ENCODE measurements around the gene MYL9. TPM values are rescaled to one million over a fixed set of nuclear protein-coding genes. Genes with fewer than 3 reads are reported as not detected.
A peak's percentile ranks its signal among the peaks of the same experiment; 100 is the strongest.

Gene MYL9
- total RNA-seq, 5 donors from 2014 or later (not counting 1 experiment from before 2014, with no cell fraction given) = 1.3 to 2.8 (median 1.7) TPM; not detected in 1

DNA sequence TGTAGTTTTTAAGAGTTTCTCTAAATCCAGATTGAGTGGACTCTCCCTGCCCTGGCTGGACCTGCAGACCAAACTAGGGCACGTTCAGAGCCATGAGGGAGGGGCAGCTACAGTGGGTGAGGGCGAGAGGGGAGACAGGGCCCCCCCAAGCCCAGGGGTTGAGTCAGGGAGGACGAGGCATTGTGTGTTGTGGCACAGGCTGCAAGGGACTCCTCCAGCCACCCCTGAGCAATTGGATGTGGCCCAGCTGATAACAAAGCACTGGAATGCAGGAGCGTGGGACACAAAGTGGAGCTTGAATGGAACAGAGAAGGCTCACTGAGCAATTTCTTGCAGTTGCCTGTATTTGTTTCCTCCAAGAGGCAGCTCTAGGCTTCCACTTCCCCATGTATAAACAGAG, 43.5 kb upstream of the MYL9 start:
- Histone ChIP-seq H3K27me3 (replicated peaks in 1 of 2; ENCODE audit: control insufficient read depth in 2 of 2, extremely low read depth in 1 of 2, insufficient read depth in 2 of 2, low read length in 1 of 2) (no peaks in the 10 kb centered on the region), H3K9me3 (no peaks in the 10 kb centered on the region), H3K36me3 (ENCODE audit: control insufficient read depth in 2 of 2, extremely low read depth in 1 of 2, insufficient read depth in 1 of 2, low read length in 1 of 2) (peaks cover 20 to 56% of the 10 kb centered on the region in 2 donors), H3K4me1 (ENCODE audit: control insufficient read depth in 1 of 2, extremely low read depth in 1 of 2, insufficient read depth in 2 of 2, low read length in 2 of 2) (peaks cover 1 to 13% of the 10 kb centered on the region in 2 experiments), H3K4me3 (ENCODE audit: control insufficient read depth in 1 of 2, extremely low read depth in 1 of 2, low read length in 1 of 2) (no peak overlapping the region), H3K27ac (ENCODE audit: low read length) (no peak overlapping the region)
- WGBS (ENCODE audit: insufficient coverage) = 93% methylated on average over 4 of the region's 4 CpGs
- Mint-ChIP-seq H3K9me3 (no peaks in the 10 kb centered on the region), H3K36me3 (peaks cover 19% of the 10 kb centered on the region), H3K4me3 (no peak overlapping the region), H3K27me3 (no peaks in the 10 kb centered on the region), H3K27ac (no peak overlapping the region), H3K4me1 (peaks cover 6 to 28% (median 18%) of the 10 kb centered on the region in 3 donors)
- no peak for ATAC-seq (replicated peaks in 1 of 4)
- POLR2A ChIA-PET = no interaction called here
- CTCF ChIA-PET = no interaction called here
- DNase-seq = no peak

DNA sequence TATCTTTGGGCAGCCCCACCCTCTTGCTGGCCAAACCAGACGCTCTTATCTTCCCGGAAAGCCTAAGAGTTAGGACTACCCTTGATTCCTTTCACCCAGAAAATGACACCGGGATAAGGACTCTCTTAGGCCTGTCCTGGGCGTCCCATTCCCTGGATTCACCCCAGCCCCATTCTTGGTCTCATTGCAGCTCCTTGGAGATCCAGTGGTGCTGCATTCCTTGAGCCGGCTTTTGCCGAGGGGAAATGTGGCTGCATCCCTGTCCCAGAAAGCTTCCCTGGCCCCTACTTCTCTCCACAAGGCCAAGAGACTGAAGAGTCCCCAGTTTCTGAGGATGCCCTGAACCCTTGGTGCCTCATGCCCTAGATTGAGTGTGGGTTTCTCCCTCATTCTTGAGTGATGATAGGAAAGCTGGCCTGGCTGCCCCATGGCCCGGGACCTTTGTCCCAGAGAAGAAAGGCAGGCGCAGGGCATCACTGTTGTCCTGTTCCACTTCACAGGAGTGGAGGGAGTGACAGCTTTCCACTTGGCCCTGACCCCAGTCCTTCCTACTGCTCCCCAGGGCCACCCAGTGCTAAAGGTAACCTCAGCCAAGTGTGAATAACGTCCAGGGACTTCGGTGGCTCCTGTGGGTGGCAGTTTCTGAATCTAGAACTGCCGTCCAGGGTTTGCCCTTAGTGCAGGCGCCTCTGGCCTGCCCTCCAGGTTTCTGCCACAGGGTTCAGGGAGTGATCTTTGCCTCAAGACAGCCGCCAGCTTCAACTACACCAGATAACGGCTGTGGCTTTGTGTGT, 42.7 kb upstream of the MYL9 start:
- ATAC-seq (replicated peaks in 1 of 4) = no peak
- Mint-ChIP-seq H3K9me3 (no peaks in the 10 kb centered on the region), H3K4me1 (peaks cover 6 to 23% (median 15%) of the 10 kb centered on the region in 3 donors), H3K4me3 (no peak overlapping the region), H3K27me3 (no peaks in the 10 kb centered on the region), H3K36me3 (peaks cover 23% of the 10 kb centered on the region), H3K27ac (no peak overlapping the region)
- peaks cover 20 to 60% of the 10 kb centered on the region in 2 donors for H3K36me3 ChIP-seq (ENCODE audit: control insufficient read depth in 2 of 2, extremely low read depth in 1 of 2, insufficient read depth in 1 of 2, low read length in 1 of 2)
- ChIA-PET CTCF (interaction anchor here in 1 of 2 donors (0.5 kb wide), 1 partner anchor 1332 kb away, joined by 4 read pairs; no protein-coding TSS in a partner anchor), POLR2A (no interaction called here)
- no peaks in the 10 kb centered on the region for H3K9me3 ChIP-seq
- no peak overlapping the region for H3K4me3 ChIP-seq (ENCODE audit: control insufficient read depth in 1 of 2, extremely low read depth in 1 of 2, low read length in 1 of 2)
- H3K4me1 ChIP-seq (ENCODE audit: control insufficient read depth in 1 of 2, extremely low read depth in 1 of 2, insufficient read depth in 2 of 2, low read length in 2 of 2) = peaks cover 0 to 5% of the 10 kb centered on the region in 2 experiments
- 90% methylated on average over 8 of the region's 14 CpGs for WGBS (ENCODE audit: insufficient coverage)
- no peak overlapping the region for H3K27ac ChIP-seq (ENCODE audit: low read length)
- no peaks in the 10 kb centered on the region for H3K27me3 ChIP-seq (replicated peaks in 1 of 2; ENCODE audit: control insufficient read depth in 2 of 2, extremely low read depth in 1 of 2, insufficient read depth in 2 of 2, low read length in 1 of 2)
- no peak for DNase-seq

DNA sequence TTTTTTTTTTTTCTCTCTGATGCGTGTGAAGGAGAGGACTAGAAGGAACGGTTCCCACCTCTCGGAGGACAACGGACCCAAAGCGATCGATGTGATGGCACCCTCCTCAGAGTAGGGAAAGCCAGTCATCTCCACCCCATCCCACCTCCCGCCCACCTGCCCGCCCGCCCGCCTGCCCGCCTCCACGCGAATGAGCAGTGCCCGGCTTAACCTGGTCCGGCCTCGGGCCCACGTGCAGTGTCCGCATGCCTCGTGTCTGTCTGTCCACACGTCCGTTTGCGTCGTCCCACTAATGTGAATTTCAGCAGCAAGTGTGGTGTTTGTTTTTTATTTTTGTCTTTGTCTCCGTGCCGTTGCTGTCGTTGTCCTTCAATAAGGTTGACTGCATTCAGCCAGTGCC, 42.1 kb upstream of the MYL9 start:
- no peaks in the 10 kb centered on the region for H3K27me3 ChIP-seq (replicated peaks in 1 of 2; ENCODE audit: control insufficient read depth in 2 of 2, extremely low read depth in 1 of 2, insufficient read depth in 2 of 2, low read length in 1 of 2)
- peaks cover 6 to 17% (median 10%) of the 10 kb centered on the region in 3 donors for H3K4me1 Mint-ChIP-seq
- peak overlapping the region in 1 of 2 donors; percentile 32 for H3K27ac Mint-ChIP-seq
- H3K36me3 Mint-ChIP-seq = peaks cover 25% of the 10 kb centered on the region
- WGBS (ENCODE audit: insufficient coverage) = 94% methylated on average over 6 of the region's 26 CpGs
- H3K36me3 ChIP-seq (ENCODE audit: control insufficient read depth in 2 of 2, extremely low read depth in 1 of 2, insufficient read depth in 1 of 2, low read length in 1 of 2) = peaks cover 20 to 59% of the 10 kb centered on the region in 2 donors
- CTCF ChIA-PET = no interaction called here
- ATAC-seq (replicated peaks in 1 of 4) (no peak), DNase-seq (no peak)
- H3K4me3 ChIP-seq (ENCODE audit: control insufficient read depth in 1 of 2, extremely low read depth in 1 of 2, low read length in 1 of 2) = no peak overlapping the region
- POLR2A ChIA-PET = no interaction called here
- no peaks in the 10 kb centered on the region for H3K9me3 ChIP-seq
- no peaks in the 10 kb centered on the region for H3K9me3 Mint-ChIP-seq
- H3K4me3 Mint-ChIP-seq = no peak overlapping the region
- H3K4me1 ChIP-seq (ENCODE audit: control insufficient read depth in 1 of 2, extremely low read depth in 1 of 2, insufficient read depth in 2 of 2, low read length in 2 of 2) = no peaks in the 10 kb centered on the region
- no peak overlapping the region for H3K27ac ChIP-seq (ENCODE audit: low read length)
- no peaks in the 10 kb centered on the region for H3K27me3 Mint-ChIP-seq

DNA sequence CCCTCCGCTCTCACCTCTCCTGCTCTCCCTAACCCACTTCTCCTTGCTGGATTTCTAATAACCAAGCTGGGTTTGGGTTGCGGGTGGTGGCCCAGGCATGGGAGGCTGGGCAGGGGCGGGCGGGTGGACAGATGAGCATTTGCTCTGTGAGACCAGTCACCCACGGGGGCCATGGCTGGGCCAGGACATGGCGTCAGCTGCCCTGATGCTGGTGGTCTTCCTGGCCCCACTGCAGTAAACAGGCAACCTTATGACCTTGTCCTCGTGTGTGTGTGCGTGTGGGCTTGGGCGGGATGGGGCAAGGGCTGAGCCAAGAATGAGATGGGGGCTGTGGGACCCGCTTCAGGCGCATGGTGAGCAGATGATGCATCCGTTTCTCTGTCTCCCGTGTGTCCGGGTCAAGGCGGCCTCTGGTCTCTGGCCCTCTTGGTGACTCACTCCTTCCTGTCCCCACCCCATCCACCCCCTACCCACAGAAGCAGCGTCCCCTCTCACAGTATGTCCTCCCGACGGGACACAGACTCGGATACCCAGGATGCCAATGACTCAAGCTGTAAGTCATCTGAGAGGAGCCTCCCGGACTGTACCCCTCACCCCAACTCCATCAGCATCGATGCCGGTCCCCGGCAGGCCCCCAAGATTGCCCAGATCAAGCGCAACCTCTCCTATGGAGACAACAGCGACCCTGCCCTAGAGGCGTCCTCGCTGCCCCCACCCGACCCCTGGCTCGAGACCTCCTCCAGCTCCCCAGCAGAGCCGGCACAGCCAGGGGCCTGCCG, 41.4 kb upstream of the MYL9 start:
- Histone ChIP-seq H3K27me3 (replicated peaks in 1 of 2; ENCODE audit: control insufficient read depth in 2 of 2, extremely low read depth in 1 of 2, insufficient read depth in 2 of 2, low read length in 1 of 2) (no peaks in the 10 kb centered on the region), H3K36me3 (ENCODE audit: control insufficient read depth in 2 of 2, extremely low read depth in 1 of 2, insufficient read depth in 1 of 2, low read length in 1 of 2) (peaks cover 20 to 61% of the 10 kb centered on the region in 2 donors), H3K4me1 (ENCODE audit: control insufficient read depth in 1 of 2, extremely low read depth in 1 of 2, insufficient read depth in 2 of 2, low read length in 2 of 2) (no peaks in the 10 kb centered on the region), H3K27ac (ENCODE audit: low read length) (no peak overlapping the region), H3K9me3 (no peaks in the 10 kb centered on the region), H3K4me3 (ENCODE audit: control insufficient read depth in 1 of 2, extremely low read depth in 1 of 2, low read length in 1 of 2) (no peak overlapping the region)
- H3K9me3 Mint-ChIP-seq = no peaks in the 10 kb centered on the region
- H3K27ac Mint-ChIP-seq = no peak overlapping the region
- ChIA-PET POLR2A (interaction anchor here in 1 of 2 donors (0.6 to 0.7 kb wide), 2 partner anchors 9 to 10 kb away, joined by 4 read pairs; no protein-coding TSS in a partner anchor), CTCF (no interaction called here)
- H3K4me3 Mint-ChIP-seq = no peak overlapping the region
- H3K4me1 Mint-ChIP-seq = peaks cover 6 to 13% (median 8%) of the 10 kb centered on the region in 3 donors
- ATAC-seq (replicated peaks in 1 of 4) (no peak), DNase-seq (no peak)
- peaks cover 30% of the 10 kb centered on the region for H3K36me3 Mint-ChIP-seq
- no peaks in the 10 kb centered on the region for H3K27me3 Mint-ChIP-seq
- WGBS (ENCODE audit: insufficient coverage) = 91% methylated on average over 27 of the region's 31 CpGs

DNA sequence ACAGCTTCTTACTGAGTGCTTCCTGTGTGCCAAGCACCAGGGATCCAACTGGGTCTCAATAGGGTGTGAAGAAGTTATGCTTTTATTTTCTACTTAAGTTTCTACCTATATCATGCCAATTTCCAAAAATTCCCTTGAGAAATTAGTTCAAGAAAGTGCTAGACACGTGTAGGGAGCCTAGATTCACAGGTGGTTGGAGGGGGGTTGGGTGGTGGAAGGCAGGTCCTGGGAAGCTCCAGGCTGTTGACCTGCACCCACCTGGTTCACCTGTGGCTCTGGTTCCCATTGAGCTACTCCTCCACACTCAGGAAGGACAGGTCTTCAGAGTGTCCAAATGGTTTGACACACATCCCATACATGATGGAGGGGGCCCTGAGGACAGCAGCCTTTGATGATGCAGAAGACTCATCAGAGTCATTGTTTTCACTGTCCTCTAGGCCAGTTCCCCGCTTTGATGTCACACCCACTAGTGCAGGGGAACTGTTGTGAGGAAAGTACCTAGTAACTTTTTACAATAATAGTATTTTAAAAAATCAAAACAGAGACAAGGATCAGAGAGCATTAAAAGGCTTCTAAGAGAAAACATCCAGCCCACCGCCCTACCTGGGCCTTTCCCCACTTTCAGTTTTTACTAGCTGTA, 39.8 kb upstream of the MYL9 start:
- Histone ChIP-seq H3K4me1 (ENCODE audit: control insufficient read depth in 1 of 2, extremely low read depth in 1 of 2, insufficient read depth in 2 of 2, low read length in 2 of 2) (no peaks in the 10 kb centered on the region), H3K4me3 (ENCODE audit: control insufficient read depth in 1 of 2, extremely low read depth in 1 of 2, low read length in 1 of 2) (no peak overlapping the region), H3K27ac (ENCODE audit: low read length) (no peak overlapping the region), H3K27me3 (replicated peaks in 1 of 2; ENCODE audit: control insufficient read depth in 2 of 2, extremely low read depth in 1 of 2, insufficient read depth in 2 of 2, low read length in 1 of 2) (no peaks in the 10 kb centered on the region), H3K9me3 (no peaks in the 10 kb centered on the region), H3K36me3 (ENCODE audit: control insufficient read depth in 2 of 2, extremely low read depth in 1 of 2, insufficient read depth in 1 of 2, low read length in 1 of 2) (peaks cover 20 to 58% of the 10 kb centered on the region in 2 donors)
- DNase-seq (peak in 1 of 35 experiments; percentile 18), ATAC-seq (replicated peaks in 1 of 4) (peak in 1 of 4 experiments; percentile 53)
- Mint-ChIP-seq H3K27me3 (no peaks in the 10 kb centered on the region), H3K4me3 (no peak overlapping the region), H3K9me3 (no peaks in the 10 kb centered on the region), H3K4me1 (peaks cover 7 to 15% (median 15%) of the 10 kb centered on the region in 3 donors), H3K27ac (peak overlapping the region; percentile 31 to 61), H3K36me3 (peaks cover 30% of the 10 kb centered on the region)
- WGBS (ENCODE audit: insufficient coverage) = no CpG with 5 or more reads among the region's 3 CpGs
- POLR2A ChIA-PET = interaction anchor here in 1 of 2 donors (0.7 kb wide), 1 partner anchor 70 kb away, joined by 7 read pairs; no protein-coding TSS in a partner anchor
- CTCF ChIA-PET = interaction anchor here in 1 of 2 donors (0.6 kb wide), 1 partner anchor 103 kb away, joined by 9 read pairs; no protein-coding TSS in a partner anchor

DNA sequence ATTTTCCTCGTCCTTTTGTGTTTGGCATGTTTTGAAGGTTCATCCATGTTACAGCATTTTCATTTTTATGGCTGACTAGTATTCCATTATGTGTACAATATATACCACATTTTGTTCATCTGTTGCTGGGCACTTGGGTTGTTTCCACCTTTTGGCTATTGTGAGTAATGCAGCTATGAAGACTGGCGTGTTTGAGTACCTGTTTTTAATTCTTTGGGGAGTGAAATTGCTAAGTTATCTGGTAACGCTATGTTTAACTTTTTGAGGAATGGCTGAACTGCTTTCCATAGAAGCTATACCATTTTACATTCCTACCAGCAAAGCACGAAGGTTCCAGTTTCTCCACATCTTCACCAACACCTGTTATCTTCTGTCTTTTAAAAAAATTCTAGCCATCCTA, 37.0 kb upstream of the MYL9 start:
- no peak for ATAC-seq (replicated peaks in 1 of 4)
- H3K4me3 ChIP-seq (ENCODE audit: control insufficient read depth in 1 of 2, extremely low read depth in 1 of 2, low read length in 1 of 2) = no peak overlapping the region
- Mint-ChIP-seq H3K36me3 (peaks cover 31% of the 10 kb centered on the region), H3K27me3 (no peaks in the 10 kb centered on the region), H3K4me3 (no peak overlapping the region), H3K27ac (no peak overlapping the region), H3K9me3 (no peaks in the 10 kb centered on the region), H3K4me1 (peaks cover 8 to 19% (median 15%) of the 10 kb centered on the region in 3 donors)
- no peaks in the 10 kb centered on the region for H3K9me3 ChIP-seq
- no CpG with 5 or more reads among the region's 4 CpGs for WGBS (ENCODE audit: insufficient coverage)
- POLR2A ChIA-PET = no interaction called here
- no peaks in the 10 kb centered on the region for H3K27me3 ChIP-seq (replicated peaks in 1 of 2; ENCODE audit: control insufficient read depth in 2 of 2, extremely low read depth in 1 of 2, insufficient read depth in 2 of 2, low read length in 1 of 2)
- CTCF ChIA-PET = no interaction called here
- DNase-seq = no peak
- peaks cover 6 to 41% of the 10 kb centered on the region in 2 donors for H3K36me3 ChIP-seq (ENCODE audit: control insufficient read depth in 2 of 2, extremely low read depth in 1 of 2, insufficient read depth in 1 of 2, low read length in 1 of 2)
- no peaks in the 10 kb centered on the region for H3K4me1 ChIP-seq (ENCODE audit: control insufficient read depth in 1 of 2, extremely low read depth in 1 of 2, insufficient read depth in 2 of 2, low read length in 2 of 2)
- no peak overlapping the region for H3K27ac ChIP-seq (ENCODE audit: low read length)

Measured in T-cell (primary cell).